Inferior parietal cortex (tissue), 1 donor: ENCODE data around the gene ATP13A4.

ENCODE experiments used
- DNase-seq: peaks from one replicate; pipeline ENCODE4 v3.0.0-alpha.2; 2016; ENCODE audit errors: extremely low spot score

ATP13A4 gene

DNA sequence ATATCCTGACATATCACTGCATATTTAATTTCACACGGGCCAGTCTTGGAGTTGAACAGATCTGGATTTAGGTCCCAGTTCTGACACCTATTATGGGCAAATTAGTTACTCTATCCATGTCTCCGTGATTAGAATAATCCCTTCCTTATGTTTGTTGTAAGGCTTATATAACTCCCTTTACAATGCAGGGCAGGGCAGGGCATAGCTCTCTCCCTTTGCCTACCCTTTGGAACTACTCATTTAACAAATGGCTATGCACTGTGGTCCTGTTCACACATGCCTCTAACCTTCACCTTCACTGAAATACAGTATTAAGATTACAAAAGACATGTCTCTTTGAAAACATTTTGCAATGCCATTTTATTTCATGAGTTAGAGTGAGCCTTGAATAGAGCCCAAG lies 151.4 kb downstream of the ATP13A4 start:
- no peak for DNase-seq

DNA sequence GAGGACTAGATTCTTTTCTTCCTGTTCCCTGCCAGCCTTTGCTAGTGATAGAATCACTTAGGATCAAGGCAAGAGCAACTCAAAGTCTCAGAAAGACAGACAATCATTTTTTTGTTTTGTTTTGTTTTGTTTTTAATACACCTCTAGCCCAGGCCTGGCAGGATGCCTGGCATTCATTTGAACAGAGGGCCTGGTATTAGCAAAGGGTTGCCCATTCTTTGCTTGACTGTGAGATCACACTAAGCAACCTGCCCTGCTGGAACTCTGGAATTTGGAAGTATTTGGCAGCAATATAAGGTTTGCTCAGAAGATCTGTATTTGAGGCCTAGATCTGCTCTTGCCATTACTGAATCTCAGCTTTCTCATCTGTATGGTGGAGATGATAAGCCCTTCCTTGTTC lies 154.4 kb downstream of the ATP13A4 start:
- peak; percentile 29 for DNase-seq

DNA sequence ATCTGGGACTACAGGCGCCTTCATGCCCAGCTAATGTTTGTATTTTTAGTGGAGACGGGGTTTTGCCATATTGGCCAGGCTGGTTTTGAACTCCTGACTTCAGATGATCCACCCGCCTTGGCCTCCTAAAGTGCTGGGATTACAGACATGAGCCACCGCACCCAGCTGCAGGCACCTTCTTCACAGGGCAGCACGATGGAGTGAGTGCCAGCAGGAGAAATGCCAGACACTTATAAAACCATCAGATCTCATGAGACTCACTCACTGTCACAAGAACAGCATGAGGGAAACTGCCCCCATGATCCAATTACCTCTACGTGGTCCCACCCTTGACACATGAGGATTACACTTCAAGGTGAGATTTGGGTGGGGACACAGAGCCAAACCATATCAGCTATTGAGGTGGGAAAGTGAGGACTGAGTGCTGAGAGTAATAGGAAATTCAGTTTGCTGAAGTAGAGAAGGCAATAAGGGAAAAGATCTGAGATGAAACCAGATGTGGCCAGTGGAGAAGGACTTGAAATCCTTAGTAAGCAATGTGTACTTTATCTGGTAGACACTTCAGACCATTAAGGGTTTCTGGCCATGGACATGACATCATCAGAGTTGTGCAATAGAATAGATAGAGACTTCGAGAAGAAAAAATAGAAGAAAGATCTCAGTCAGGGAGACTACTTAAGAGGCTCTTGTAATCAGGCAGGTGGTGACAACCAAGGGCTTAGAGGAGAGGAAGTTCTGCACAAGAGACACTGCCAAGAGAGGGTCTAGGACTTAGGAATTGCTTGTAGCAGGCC lies 158.0 kb downstream of the ATP13A4 start:
- no peak for DNase-seq

DNA sequence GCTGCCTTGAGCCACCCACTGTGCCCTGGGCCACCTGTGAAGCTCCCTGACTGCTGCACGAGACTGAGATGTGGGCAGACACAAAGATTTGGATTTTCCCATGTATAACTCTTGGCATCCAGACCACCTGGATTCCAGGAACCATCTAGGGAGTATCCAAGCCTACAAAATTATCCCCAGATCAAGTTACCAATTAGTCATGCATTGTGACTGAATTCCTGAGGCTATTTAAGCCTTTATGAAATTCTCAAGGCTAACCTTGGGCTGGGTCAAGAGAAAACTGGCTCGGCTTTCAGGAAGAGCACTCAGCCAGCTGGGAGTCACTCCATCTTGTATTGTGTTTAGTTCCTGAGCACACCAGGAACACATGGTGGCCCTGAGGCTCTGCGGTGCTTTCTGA lies 162.8 kb downstream of the ATP13A4 start:
- DNase-seq, result no peak

DNA sequence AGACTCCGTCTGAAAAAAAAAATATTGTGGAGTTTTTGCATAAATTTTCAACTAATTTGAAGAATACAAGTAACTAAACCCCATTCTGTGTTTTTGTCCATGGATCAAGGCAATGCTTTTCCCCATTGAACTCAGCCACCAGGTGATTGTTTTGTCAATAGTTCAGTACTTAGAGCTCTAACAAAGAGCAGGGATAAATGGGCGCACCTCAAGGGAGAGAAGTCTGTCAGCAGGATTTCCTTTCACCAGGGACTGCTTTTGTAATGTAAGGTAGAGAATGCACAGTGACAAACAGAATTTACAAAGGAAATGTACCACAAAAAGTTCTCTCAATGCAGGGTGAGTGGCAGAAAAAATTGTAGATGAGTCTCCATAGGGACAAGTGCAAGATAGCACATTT lies 165.4 kb downstream of the ATP13A4 start:
- no peak for DNase-seq

DNA sequence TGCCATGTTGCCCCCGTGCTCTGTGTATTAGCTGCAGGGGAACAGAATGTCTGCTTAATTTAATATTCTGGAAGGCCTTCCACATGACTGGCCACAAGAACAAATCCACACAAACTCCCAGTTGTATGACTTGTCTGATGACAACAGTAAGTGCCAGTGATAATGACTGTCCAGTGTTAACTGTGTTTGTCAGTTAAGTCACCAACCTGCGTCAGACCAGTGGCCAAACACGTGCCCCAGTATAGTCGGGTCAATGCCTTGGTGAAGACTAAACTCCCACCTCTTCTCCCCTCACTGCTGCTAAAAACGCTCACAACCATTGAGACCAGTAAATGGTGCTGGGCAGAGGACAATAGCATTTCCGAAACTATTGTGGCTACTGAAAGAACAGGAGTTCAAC lies 166.3 kb downstream of the ATP13A4 start:
- no peak for DNase-seq

DNA sequence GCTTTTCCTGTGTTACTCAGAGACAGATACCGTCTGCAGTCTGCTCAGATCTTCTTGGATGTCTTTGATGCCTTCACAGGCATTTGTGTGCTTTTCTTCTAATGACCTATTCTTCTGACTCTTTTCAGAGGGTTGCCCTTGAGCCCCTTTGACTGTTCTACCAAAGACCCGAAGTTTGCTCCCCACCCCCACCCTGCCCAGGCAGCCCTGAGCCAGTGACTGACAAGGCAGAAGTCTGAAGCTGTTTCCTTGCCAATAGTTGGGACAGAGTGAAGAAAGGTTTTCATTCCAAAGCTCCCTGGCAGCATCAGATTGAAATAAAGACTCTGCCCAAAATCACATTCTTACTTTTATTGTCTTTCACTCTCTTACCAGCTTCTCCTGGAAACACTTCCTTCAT lies 167.1 kb downstream of the ATP13A4 start:
- DNase-seq, result no peak

DNA sequence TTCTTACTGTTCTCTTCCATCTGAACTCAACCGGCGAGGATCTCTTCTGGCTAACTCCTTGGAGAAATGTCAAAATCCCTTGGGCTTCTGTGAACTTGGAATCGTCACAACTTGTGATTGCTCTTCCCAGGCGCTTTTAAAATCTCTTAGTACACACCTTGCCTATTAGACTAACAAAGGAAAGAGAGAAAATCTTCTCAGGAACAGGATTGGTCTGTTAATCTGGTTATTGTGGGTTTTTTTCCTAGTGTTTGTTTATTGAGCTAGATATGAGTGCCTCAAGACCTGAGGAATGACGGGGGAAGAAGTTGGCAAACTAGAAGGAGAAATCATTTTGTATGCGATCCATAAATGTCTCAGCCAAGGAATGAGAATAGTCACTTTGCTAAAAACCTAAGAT lies 176.0 kb downstream of the ATP13A4 start, which contains the start of gene ATP13A5:
ATP13A5 (minus strand) TSS at position 48 of the 400 bp plus-strand sequence; CDS start at position 20, 28 bp downstream.
- no peak for DNase-seq

DNA sequence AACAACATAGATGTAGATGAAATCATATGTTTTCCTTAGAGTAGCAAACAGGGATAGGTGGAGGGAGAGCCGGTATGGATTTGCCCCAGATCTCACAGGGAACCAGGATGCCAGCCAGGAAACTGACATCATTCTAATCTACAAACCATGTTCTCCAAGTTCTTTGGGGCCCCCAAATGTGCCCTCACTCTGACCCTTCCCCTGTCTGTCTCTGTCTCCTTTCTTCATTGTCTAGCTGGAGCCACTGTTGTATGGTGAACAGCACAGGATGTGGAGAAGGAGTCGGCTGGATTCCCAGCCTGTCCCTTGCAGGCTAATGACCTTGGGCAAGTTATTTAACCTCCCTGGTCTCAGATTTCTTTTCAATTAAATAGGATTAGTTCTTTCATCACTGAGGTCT lies 177.1 kb downstream of the ATP13A4 start:
- no peak for DNase-seq

DNA sequence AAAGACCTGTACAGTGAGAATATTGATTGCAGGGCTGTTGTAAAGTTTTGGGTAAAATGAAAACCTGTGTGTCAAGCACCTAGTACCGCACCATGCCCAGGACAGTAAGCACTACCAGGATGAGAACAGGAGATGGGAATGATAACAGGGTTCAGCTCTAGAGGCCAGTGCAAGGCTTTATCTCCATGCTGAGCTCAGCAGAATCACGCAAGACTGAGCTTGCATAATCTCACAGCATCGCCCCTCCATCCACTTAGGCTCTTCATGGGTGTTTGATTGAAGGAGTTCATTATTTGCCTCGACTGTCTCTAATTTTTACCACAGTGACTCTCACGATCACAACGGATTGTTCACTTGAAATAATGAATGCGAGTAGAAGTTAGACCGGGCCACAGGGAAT lies 179.1 kb downstream of the ATP13A4 start:
- DNase-seq, result no peak

DNA sequence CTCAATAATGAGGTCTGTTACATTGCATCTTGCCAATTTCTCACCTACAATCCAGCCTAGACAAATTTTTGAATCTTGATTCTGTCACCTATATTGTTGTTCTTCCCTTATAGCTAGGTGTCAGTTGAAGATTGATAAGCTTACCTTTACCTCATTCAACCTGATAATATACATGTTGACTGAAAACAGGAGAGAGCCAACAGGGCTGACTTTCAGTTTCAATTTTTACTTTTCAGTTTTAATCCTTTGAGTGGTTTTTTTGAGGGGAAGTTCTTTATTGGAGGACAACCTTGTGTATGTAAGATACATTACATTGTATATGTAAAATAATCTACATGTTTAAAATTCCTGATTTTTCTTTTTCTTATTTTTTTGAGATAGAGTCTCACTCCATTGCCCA lies 181.9 kb downstream of the ATP13A4 start:
- DNase-seq, result no peak

DNA sequence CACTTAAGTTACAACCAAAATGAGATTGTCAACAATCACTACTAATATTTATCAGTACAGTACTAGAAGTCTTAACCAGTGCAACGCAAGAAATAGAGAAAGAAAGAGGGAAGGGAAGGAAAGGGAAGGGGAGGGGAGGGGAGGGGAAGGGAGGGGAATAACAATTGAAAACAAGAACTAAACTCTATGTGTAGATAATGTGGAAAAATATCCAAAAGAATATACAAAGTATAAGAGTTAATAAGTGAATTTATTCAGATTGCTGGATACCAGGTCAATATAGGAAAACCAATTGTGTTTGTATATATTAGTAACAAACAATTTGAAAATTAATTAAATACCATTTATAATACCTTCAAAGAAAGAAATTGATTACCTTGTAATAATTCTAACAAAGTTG lies 186.8 kb downstream of the ATP13A4 start:
- DNase-seq, result no peak

DNA sequence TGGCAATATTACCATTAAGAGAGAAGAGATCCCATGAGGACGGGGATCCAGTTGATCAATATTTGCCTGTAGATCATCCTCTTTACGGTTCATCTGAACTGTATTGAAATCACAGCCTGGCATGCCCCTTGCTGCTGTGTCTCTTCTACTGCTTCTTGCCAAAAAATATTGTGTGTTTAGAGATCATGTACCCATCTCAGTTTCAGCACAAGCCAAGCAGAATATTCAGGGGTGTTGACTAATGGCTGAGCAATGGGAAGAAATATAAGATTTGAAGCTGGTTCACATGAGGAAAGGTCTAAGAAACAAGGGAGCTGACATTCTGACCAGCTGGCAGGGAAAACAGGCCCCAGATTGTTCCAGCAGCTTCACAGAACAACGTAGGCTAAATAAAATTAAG lies 197.4 kb downstream of the ATP13A4 start:
- no peak for DNase-seq

DNA sequence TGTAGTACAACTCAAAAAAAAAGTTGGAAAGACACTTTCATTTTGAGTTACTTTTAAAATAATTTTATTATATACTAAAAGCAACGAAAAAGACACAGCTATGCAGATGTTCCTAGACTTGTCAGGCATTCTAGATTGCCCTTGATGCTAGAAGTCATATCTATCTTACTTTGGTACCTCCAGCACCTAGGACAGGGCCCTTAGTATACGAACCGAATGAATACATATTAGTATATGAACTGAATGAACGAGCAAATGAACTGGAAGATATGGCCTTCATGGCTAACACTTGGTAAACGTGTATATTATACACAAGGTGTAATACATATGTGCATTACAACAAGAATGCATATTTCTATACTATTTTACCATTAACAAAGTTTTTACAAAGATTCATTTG lies 200.3 kb downstream of the ATP13A4 start:
- DNase-seq, result no peak
